GM19043 (cell line): ENCODE data around the gene LRRC38.

ENCODE experiments used
- ATAC-seq: cut with Tn5 transposase; IDR thresholded peaks from one replicate; pipeline ENCODE4 v1.9.1; 2021; ENCODE audit warnings: low read depth; ENCODE audit not compliant: unreplicated experiment

The LRRC38 gene

GRCh38 chr1:13517193-13517812, 3.5 kb upstream of the LRRC38 start:
- no peak for ATAC-seq

- no peak for ATAC-seq
Measured at GRCh38 chr1:13516606-13517005, 2.8 kb upstream of the LRRC38 start.

GRCh38 chr1:13514821-13515220, 1.0 kb upstream of the LRRC38 start:
- ATAC-seq = no peak

- no peak for ATAC-seq
Measured at GRCh38 chr1:13513063-13513894, 524 bp downstream of the LRRC38 start.

- ATAC-seq = no peak
Measured at GRCh38 chr1:13512472-13512871, 1.3 kb downstream of the LRRC38 start.

GRCh38 chr1:13510499-13510898, 3.3 kb downstream of the LRRC38 start:
- no peak for ATAC-seq

GRCh38 chr1:13507075-13507474, 6.7 kb downstream of the LRRC38 start:
- ATAC-seq = no peak

GRCh38 chr1:13505020-13505419, 8.8 kb downstream of the LRRC38 start:
- ATAC-seq = no peak

- no peak for ATAC-seq
Measured at GRCh38 chr1:13500806-13501205, 13.0 kb downstream of the LRRC38 start.

- ATAC-seq = no peak
Measured at GRCh38 chr1:13499422-13499821, 14.4 kb downstream of the LRRC38 start.

- no peak for ATAC-seq
Measured at GRCh38 chr1:13498553-13498952, 15.2 kb downstream of the LRRC38 start.

- ATAC-seq = no peak
Measured at GRCh38 chr1:13495186-13495585, 18.6 kb downstream of the LRRC38 start.

GRCh38 chr1:13494712-13495111, 19.1 kb downstream of the LRRC38 start:
- ATAC-seq = no peak

- no peak for ATAC-seq
Measured at GRCh38 chr1:13494025-13494424, 19.8 kb downstream of the LRRC38 start.

- no peak for ATAC-seq
Measured at GRCh38 chr1:13492711-13493110, 21.1 kb downstream of the LRRC38 start.

- no peak for ATAC-seq
Measured at GRCh38 chr1:13487957-13488356, 25.8 kb downstream of the LRRC38 start.

- no peak for ATAC-seq
Measured at GRCh38 chr1:13487143-13487868, 26.5 kb downstream of the LRRC38 start.

GRCh38 chr1:13483946-13484345, 29.9 kb downstream of the LRRC38 start:
- ATAC-seq = no peak

GRCh38 chr1:13482600-13482999, 31.2 kb downstream of the LRRC38 start:
- ATAC-seq = no peak

GRCh38 chr1:13479171-13479856, 34.5 kb downstream of the LRRC38 start:
- no peak for ATAC-seq

- ATAC-seq = no peak
Measured at GRCh38 chr1:13478692-13479091, 35.1 kb downstream of the LRRC38 start.
